H9 (cell line): ENCODE measurements around the gene CMSS1. TPM values are rescaled to one million over a fixed set of nuclear protein-coding genes. Genes with fewer than 3 reads are reported as not detected.

Experiments
- DNase-seq: peaks from one replicate; pipeline ENCODE4 v3.0.0-alpha.2; 2017
- H2AFZ ChIP-seq: one replicate; pipeline ENCODE4 v1.6.1; 2013; ENCODE audit warnings: mild to moderate bottlenecking, low read length, control low read depth, moderate library complexity
- H2AK5ac ChIP-seq: 2 replicates; pipeline ENCODE4 v1.6.1; 2013; ENCODE audit warnings: low read length, control low read depth, mixed read lengths; ENCODE audit not compliant: insufficient read length
- H2BK120ac ChIP-seq: one replicate; pipeline ENCODE4 v1.6.1; 2013; ENCODE audit warnings: low read depth, mild to moderate bottlenecking, low read length, control low read depth, inconsistent platforms; ENCODE audit not compliant: poor library complexity, severe bottlenecking
- H2BK12ac ChIP-seq: 2 replicates; pipeline ENCODE4 v1.6.1; 2013; ENCODE audit warnings: low read length, control low read depth, mixed read lengths, low read depth; ENCODE audit not compliant: insufficient read length
- H2BK15ac ChIP-seq: 2 replicates; pipeline ENCODE4 v1.6.1; 2013; ENCODE audit warnings: low read depth, low read length, control low read depth
- H2BK20ac ChIP-seq: one replicate; pipeline ENCODE4 v1.6.1; 2013; ENCODE audit warnings: low read depth, mild to moderate bottlenecking, low read length, control low read depth, inconsistent platforms; ENCODE audit not compliant: poor library complexity, severe bottlenecking
- H2BK5ac ChIP-seq: 2 replicates; pipeline ENCODE4 v1.6.1; 2013; ENCODE audit warnings: low read length, control low read depth, mixed read lengths; ENCODE audit not compliant: insufficient read length
- H3K14ac ChIP-seq: 2 replicates; pipeline ENCODE4 v1.6.1; 2013; ENCODE audit warnings: low read length, control low read depth; ENCODE audit not compliant: insufficient read depth
- H3K18ac ChIP-seq: 2 replicates; pipeline ENCODE4 v1.6.1; 2013; ENCODE audit warnings: low read depth, mild to moderate bottlenecking, mixed read lengths, low read length, control low read depth; ENCODE audit not compliant: insufficient read length
- H3K23ac ChIP-seq: 2 replicates; pipeline ENCODE4 v1.6.1; 2013; ENCODE audit warnings: low read length, control low read depth, mixed read lengths, low read depth; ENCODE audit not compliant: insufficient read length
- H3K23me2 ChIP-seq: 2 replicates; pipeline ENCODE4 v1.6.1; 2013; ENCODE audit warnings: low read depth, mild to moderate bottlenecking, mixed read lengths, low read length, control low read depth; ENCODE audit not compliant: insufficient read length, poor library complexity, severe bottlenecking
- H3K27ac ChIP-seq: 2 replicates; pipeline ENCODE4 v1.5.1; 2013; ENCODE audit warnings: low read length, control low read depth, mixed read lengths, low read depth; ENCODE audit not compliant: insufficient read length
- H3K27me3 ChIP-seq: 2 replicates; pipeline ENCODE4 v1.6.1; 2013; ENCODE audit warnings: low read length, control low read depth, inconsistent platforms; ENCODE audit not compliant: insufficient read depth
- H3K4ac ChIP-seq: 2 replicates; pipeline ENCODE4 v1.6.1; 2013; ENCODE audit warnings: low read depth, mild to moderate bottlenecking, control low read depth, inconsistent platforms, low read length, moderate library complexity
- H3K4me1 ChIP-seq: 2 replicates; pipeline ENCODE4 v1.6.1; 2013; ENCODE audit warnings: low read length, control low read depth, inconsistent platforms; ENCODE audit not compliant: insufficient read depth
- H3K4me2 ChIP-seq: 2 replicates; pipeline ENCODE4 v1.6.1; 2013; ENCODE audit warnings: low read length, control low read depth, mixed read lengths; ENCODE audit not compliant: insufficient read length, insufficient read depth
- H3K56ac ChIP-seq: 2 replicates; pipeline ENCODE4 v1.6.1; 2013; ENCODE audit warnings: low read depth, mild to moderate bottlenecking, mixed read lengths, low read length, control low read depth; ENCODE audit not compliant: insufficient read length
- H3K79me1 ChIP-seq: 2 replicates; pipeline ENCODE4 v1.6.1; 2013; ENCODE audit warnings: low read depth, mild to moderate bottlenecking, moderate library complexity, low read length, control low read depth, inconsistent platforms; ENCODE audit not compliant: insufficient read depth, poor library complexity, severe bottlenecking
- H3K79me2 ChIP-seq: 2 replicates; pipeline ENCODE4 v1.6.1; 2013; ENCODE audit warnings: low read length, control low read depth, inconsistent platforms; ENCODE audit not compliant: insufficient read depth
- H3K9ac ChIP-seq: 2 replicates; pipeline ENCODE4 v1.6.1; 2013; ENCODE audit warnings: low read length, control low read depth, mixed read lengths; ENCODE audit not compliant: insufficient read length; ENCODE audit errors: extremely low read depth
- H3K9me3 ChIP-seq: one replicate; pipeline ENCODE4 v1.6.1; 2013; ENCODE audit warnings: low read depth, low read length, inconsistent platforms; ENCODE audit not compliant: control insufficient read depth
- H3T11ph ChIP-seq: one replicate; pipeline ENCODE4 v1.6.1; 2013; ENCODE audit warnings: mild to moderate bottlenecking, low read length, control low read depth, inconsistent platforms
- H4K20me1 ChIP-seq: one replicate; pipeline ENCODE4 v1.6.1; 2013; ENCODE audit not compliant: control insufficient read depth, insufficient read length, insufficient read depth
- H4K5ac ChIP-seq: 2 replicates; pipeline ENCODE4 v1.6.1; 2013; ENCODE audit warnings: low read depth, mild to moderate bottlenecking, mixed read lengths, low read length, control low read depth; ENCODE audit not compliant: insufficient read length
- H4K8ac ChIP-seq: replicated peaks from 2 replicates; pipeline ENCODE4 v1.6.1; 2013; ENCODE audit warnings: low read length, control low read depth, mixed read lengths, low read depth; ENCODE audit not compliant: insufficient read length
- H4K91ac ChIP-seq: 2 replicates; pipeline ENCODE4 v1.6.1; 2013; ENCODE audit warnings: low read depth, mild to moderate bottlenecking, moderate library complexity, mixed read lengths, low read length, control low read depth; ENCODE audit not compliant: insufficient read length
- H3K27ac Mint-ChIP-seq, 3 experiments: 2 replicates in 2 of 3; 3 replicates in 1 of 3; pipeline ENCODE4 v1.8.0; 2020 to 2021; ENCODE audit warnings: mixed read lengths in 3 of 3, mild to moderate bottlenecking in 1 of 3, moderate library complexity in 1 of 3
- H3K27me3 Mint-ChIP-seq: 2 replicates; pipeline ENCODE4 v1.8.0; 2021; ENCODE audit warnings: low read depth, mild to moderate bottlenecking, moderate library complexity, mixed read lengths
- H3K36me3 Mint-ChIP-seq, 3 experiments: 2 replicates in 2 of 3; 3 replicates in 1 of 3; pipeline ENCODE4 v1.8.0; 2020 to 2021; ENCODE audit warnings: low read depth in 3 of 3, mixed read lengths in 3 of 3; ENCODE audit not compliant: insufficient read depth in 1 of 3
- H3K4me1 Mint-ChIP-seq, 2 experiments: 2 replicates each; pipeline ENCODE4 v1.8.0; 2020; ENCODE audit warnings: mixed read lengths in 2 of 2
- H3K4me3 Mint-ChIP-seq, 2 experiments: 2 replicates in 1 of 2; 3 replicates in 1 of 2; pipeline ENCODE4 v1.8.0; 2020 to 2021; ENCODE audit warnings: mild to moderate bottlenecking in 2 of 2, mixed read lengths in 2 of 2, moderate library complexity in 1 of 2
- H3K9me3 Mint-ChIP-seq, 2 experiments: 2 replicates in 1 of 2; 3 replicates in 1 of 2; pipeline ENCODE4 v1.8.0; 2020; ENCODE audit warnings: mild to moderate bottlenecking in 2 of 2, mixed read lengths in 2 of 2, moderate library complexity in 1 of 2
- total RNA-seq: library from RNA; stranded (reverse); gene quantifications from 2 replicates; pipeline ENCODE4 v1.2.1, GENCODE V29; 2021
- TF ChIP-seq, protein P1 (sequence below): fragments of 200-600 bp; sonication (generic); conservative IDR thresholded peaks from 3 replicates; pipeline ENCODE4 v1.8.0; 2021; ENCODE audit warnings: antibody characterized with exemption, mild to moderate bottlenecking

The CMSS1 gene
- total RNA-seq, 1 experiment from 2014 or later = 61.8 TPM

DNA sequence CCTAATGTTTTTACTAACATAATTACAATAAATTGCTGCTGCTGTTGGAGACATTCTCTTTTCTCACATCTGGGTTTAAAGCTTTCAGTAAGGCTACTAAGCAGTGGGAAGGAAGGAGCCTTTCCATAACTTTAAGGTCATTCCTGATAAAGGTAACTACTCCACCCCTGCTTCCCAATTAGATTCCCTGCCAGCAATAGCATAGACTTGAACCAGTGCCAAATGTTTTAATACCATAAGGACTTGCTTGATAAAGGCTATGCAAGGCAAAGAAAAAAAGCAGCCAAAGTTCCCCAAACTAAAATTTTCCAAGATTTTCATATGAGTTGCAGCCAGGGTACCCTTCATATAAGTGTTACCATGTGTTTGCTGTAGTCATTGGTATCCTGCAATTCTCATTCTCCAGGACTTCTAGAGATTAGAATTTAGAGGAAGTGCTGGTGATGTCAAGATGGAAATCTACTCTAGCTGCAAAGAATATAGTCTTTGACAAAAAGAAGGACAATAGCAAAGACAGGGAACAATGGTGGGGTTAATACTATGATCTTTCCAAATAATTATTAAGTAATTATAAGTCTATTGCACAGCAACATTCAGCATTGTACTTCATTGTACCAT lies 190.5 kb downstream of the CMSS1 start:
- H3K27ac Mint-ChIP-seq = no peak overlapping the region
- H3K9me3 Mint-ChIP-seq = no peaks in the 10 kb centered on the region
- Histone ChIP-seq H3K18ac (no peak overlapping the region), H3K23ac (no peak overlapping the region), H3K4me1 (peaks cover 4% of the 10 kb centered on the region), H4K91ac (no peak overlapping the region), H2AK5ac (no peak overlapping the region), H3K79me2 (no peaks in the 10 kb centered on the region), H4K8ac (no peak overlapping the region), H3K4me2 (no peak overlapping the region), H3K9me3 (no peaks in the 10 kb centered on the region), H2BK12ac (no peak overlapping the region), H4K5ac (no peak overlapping the region), H2BK20ac (no peak overlapping the region), H3K27me3 (no peaks in the 10 kb centered on the region), H3K4ac (no peak overlapping the region), H3K27ac (no peak overlapping the region), H2BK120ac (no peak overlapping the region), H3T11ph (no peak overlapping the region), H3K23me2 (no peaks in the 10 kb centered on the region), H3K79me1 (peaks cover 3% of the 10 kb centered on the region), H4K20me1 (no peaks in the 10 kb centered on the region), H2AFZ (no peak overlapping the region), H3K56ac (no peak overlapping the region), H3K14ac (no peak overlapping the region), H2BK5ac (no peak overlapping the region), H2BK15ac (no peak overlapping the region), H3K9ac (no peak overlapping the region)
- no peak overlapping the region for H3K4me3 Mint-ChIP-seq
- no peaks in the 10 kb centered on the region for H3K36me3 Mint-ChIP-seq
- peaks cover 18 to 23% of the 10 kb centered on the region in 2 experiments for H3K4me1 Mint-ChIP-seq
- TF ChIP-seq, protein P1, sequence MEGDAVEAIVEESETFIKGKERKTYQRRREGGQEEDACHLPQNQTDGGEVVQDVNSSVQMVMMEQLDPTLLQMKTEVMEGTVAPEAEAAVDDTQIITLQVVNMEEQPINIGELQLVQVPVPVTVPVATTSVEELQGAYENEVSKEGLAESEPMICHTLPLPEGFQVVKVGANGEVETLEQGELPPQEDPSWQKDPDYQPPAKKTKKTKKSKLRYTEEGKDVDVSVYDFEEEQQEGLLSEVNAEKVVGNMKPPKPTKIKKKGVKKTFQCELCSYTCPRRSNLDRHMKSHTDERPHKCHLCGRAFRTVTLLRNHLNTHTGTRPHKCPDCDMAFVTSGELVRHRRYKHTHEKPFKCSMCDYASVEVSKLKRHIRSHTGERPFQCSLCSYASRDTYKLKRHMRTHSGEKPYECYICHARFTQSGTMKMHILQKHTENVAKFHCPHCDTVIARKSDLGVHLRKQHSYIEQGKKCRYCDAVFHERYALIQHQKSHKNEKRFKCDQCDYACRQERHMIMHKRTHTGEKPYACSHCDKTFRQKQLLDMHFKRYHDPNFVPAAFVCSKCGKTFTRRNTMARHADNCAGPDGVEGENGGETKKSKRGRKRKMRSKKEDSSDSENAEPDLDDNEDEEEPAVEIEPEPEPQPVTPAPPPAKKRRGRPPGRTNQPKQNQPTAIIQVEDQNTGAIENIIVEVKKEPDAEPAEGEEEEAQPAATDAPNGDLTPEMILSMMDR = no peak
- DNase-seq = no peak
- no peaks in the 10 kb centered on the region for H3K27me3 Mint-ChIP-seq
